GM19372 (cell line): ENCODE data around the gene MAML2.

ENCODE experiments used
- ATAC-seq: cut with Tn5 transposase; IDR thresholded peaks from one replicate; pipeline ENCODE4 v1.9.1; 2021; ENCODE audit warnings: mild to moderate bottlenecking, low read depth, moderate library complexity; ENCODE audit not compliant: unreplicated experiment

The MAML2 gene

GRCh38 chr11:96219981-96220623, 122.9 kb downstream of the MAML2 start:
- ATAC-seq: no peak

- ATAC-seq: no peak
Observed at GRCh38 chr11:96218901-96219300, 124.1 kb downstream of the MAML2 start.

GRCh38 chr11:96218006-96218405, 125.0 kb downstream of the MAML2 start:
- ATAC-seq: no peak

- no peak for ATAC-seq
Observed at GRCh38 chr11:96217206-96217605, 125.8 kb downstream of the MAML2 start.

GRCh38 chr11:96215826-96216225, 127.2 kb downstream of the MAML2 start:
- no peak for ATAC-seq

GRCh38 chr11:96215110-96215782, 127.7 kb downstream of the MAML2 start:
- peak; percentile 76 for ATAC-seq

GRCh38 chr11:96214777-96215109, 128.3 kb downstream of the MAML2 start:
- ATAC-seq: no peak

GRCh38 chr11:96213500-96213899, 129.5 kb downstream of the MAML2 start:
- no peak for ATAC-seq

GRCh38 chr11:96211436-96211835, 131.6 kb downstream of the MAML2 start:
- ATAC-seq: no peak

GRCh38 chr11:96207459-96208449, 135.2 kb downstream of the MAML2 start:
- no peak for ATAC-seq

GRCh38 chr11:96206955-96207354, 136.0 kb downstream of the MAML2 start:
- no peak for ATAC-seq

- no peak for ATAC-seq
Observed at GRCh38 chr11:96205460-96205809, 137.6 kb downstream of the MAML2 start.

- ATAC-seq: no peak
Observed at GRCh38 chr11:96204721-96205459, 138.1 kb downstream of the MAML2 start.

GRCh38 chr11:96204366-96204659, 138.7 kb downstream of the MAML2 start:
- ATAC-seq: no peak

GRCh38 chr11:96203567-96204365, 139.2 kb downstream of the MAML2 start:
- no peak for ATAC-seq

GRCh38 chr11:96200243-96200642, 142.8 kb downstream of the MAML2 start:
- ATAC-seq: no peak

GRCh38 chr11:96199563-96200025, 143.4 kb downstream of the MAML2 start:
- no peak for ATAC-seq

- ATAC-seq: peak; percentile 75
Observed at GRCh38 chr11:96197801-96198701, 144.9 kb downstream of the MAML2 start.

GRCh38 chr11:96197103-96197502, 145.9 kb downstream of the MAML2 start:
- ATAC-seq: no peak
